Measurements from ENCODE around the gene SCPEP1.

Gene SCPEP1

DNA sequence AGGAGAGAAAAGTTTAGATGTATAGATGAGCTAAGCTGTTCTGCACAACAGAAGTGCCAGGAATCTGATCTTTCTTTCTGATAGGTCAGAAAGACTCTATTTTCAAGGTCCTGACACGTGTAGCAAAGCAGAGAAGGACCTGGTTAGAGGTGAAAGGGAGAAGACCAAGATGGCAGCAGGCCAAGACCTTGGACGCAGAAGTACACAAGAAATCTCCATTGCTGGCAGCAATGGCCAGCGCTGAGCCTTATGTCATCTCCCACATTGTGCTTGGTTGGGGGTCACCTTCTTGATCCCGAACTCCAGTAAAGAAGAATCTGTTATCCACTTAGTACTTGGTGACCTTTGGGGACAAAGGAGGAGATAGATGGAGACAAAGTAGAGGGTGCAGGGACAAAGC lies 65.3 kb downstream of the SCPEP1 start:
- DNase-seq (ENCODE audit: low read depth), result no peak

DNA sequence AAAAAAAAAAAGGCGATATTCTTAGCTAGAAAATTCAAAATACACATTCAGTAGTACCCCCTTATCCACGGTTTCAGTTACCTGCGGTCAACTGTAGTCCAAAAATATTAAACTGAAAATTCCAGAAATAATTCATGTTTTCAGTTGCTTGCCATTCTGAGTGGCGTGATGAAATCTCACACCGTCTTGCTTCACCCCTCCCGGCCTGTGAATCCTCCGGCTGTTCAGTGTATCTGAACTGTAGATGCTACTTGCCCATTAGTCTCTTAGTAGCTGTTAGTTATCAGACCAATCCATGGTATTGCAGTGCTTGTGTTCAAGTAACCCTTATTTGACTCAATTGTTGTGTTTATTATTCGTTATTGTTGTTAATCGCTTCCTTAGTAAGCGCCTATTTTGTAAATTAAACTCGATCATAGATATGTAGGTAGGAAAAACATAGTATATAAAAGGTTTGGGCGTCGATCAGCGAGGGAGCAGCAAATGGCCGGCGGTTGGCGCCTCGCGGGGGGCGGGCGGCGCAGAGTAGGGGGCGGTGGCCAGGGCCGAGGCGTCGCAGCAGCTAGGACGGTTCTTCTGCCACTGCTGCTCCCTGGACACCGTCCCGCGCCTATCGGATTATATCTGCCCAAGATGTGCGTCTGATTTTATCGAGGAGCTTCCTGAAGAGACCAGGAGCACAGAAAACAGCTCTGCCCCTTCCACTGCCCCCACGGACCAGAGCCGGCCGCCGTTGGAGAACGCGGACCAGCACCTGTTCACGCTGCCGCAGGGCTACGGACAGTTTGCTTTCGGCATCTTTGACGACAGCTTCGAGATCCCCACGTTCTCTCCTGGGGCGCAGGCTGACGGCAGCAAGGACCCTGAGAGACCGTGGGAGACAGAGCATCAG lies 67.3 kb downstream of the SCPEP1 start:
- DNase-seq (ENCODE audit: low read depth), result no peak

GRCh38 chr17:57045868-57046704 lies 68.2 kb downstream of the SCPEP1 start:
- DNase-seq (ENCODE audit: low read depth), result no peak

GRCh38 chr17:57046749-57047148 lies 68.8 kb downstream of the SCPEP1 start:
- DNase-seq (ENCODE audit: low read depth), result no peak

GRCh38 chr17:57048096-57048495 lies 70.2 kb downstream of the SCPEP1 start:
- no peak for DNase-seq (ENCODE audit: low read depth)

- DNase-seq (ENCODE audit: low read depth), result no peak
These were observed 72.4 kb downstream of the SCPEP1 start for GRCh38 chr17:57050306-57050705.

- DNase-seq (ENCODE audit: low read depth), result no peak
These were observed 74.0 kb downstream of the SCPEP1 start for GRCh38 chr17:57051886-57052361.

All from stimulated activated CD8-positive, alpha-beta memory T cell treated with anti-CD3 and anti-CD28 coated beads, Interleukin-15, amount 100 ng/mL, for 1 hour (primary cell).